Mesendoderm (in vitro differentiated cells): ENCODE data around the gene TRIM7.

Source experiments
- DNase-seq: peaks from one replicate; pipeline ENCODE4 v3.0.0; 2013
- H2AK5ac ChIP-seq: 2 replicates; pipeline ENCODE4 v1.6.1; 2013; ENCODE audit warnings: low read length, inconsistent platforms
- H2BK120ac ChIP-seq: 2 replicates; pipeline ENCODE4 v1.6.1; 2013; ENCODE audit warnings: low read depth, mild to moderate bottlenecking, low read length, moderate library complexity, mixed read lengths
- H2BK15ac ChIP-seq: replicated peaks from 2 replicates; pipeline ENCODE4 v1.6.1; 2013; ENCODE audit warnings: low read depth, mild to moderate bottlenecking, moderate library complexity
- H2BK5ac ChIP-seq: 2 replicates; pipeline ENCODE4 v1.6.1; 2013; ENCODE audit warnings: low read length, inconsistent platforms
- H3K18ac ChIP-seq: 2 replicates; pipeline ENCODE4 v1.6.1; 2013; ENCODE audit warnings: mild to moderate bottlenecking, low read length, mixed read lengths
- H3K23ac ChIP-seq: one replicate; pipeline ENCODE4 v1.6.1; 2013; ENCODE audit warnings: low read length
- H3K27ac ChIP-seq: 2 replicates; pipeline ENCODE4 v1.5.1; 2013; ENCODE audit warnings: low read depth, mild to moderate bottlenecking, inconsistent platforms, low read length, moderate library complexity
- H3K27me3 ChIP-seq: 2 replicates; pipeline ENCODE4 v1.6.1; 2013; ENCODE audit warnings: low read length, control low read depth, mild to moderate bottlenecking, inconsistent platforms; ENCODE audit not compliant: insufficient read depth, poor library complexity
- H3K36me3 ChIP-seq: 2 replicates; pipeline ENCODE4 v1.6.1; 2013; ENCODE audit warnings: low read length, inconsistent platforms; ENCODE audit not compliant: control insufficient read depth, insufficient read depth
- H3K4ac ChIP-seq: one replicate; pipeline ENCODE4 v1.6.1; 2013; ENCODE audit warnings: low read depth, mild to moderate bottlenecking, low read length, moderate library complexity
- H3K4me1 ChIP-seq: 2 replicates; pipeline ENCODE4 v1.6.1; 2013; ENCODE audit warnings: low read depth, low read length, inconsistent platforms; ENCODE audit not compliant: control insufficient read depth
- H3K4me2 ChIP-seq: 2 replicates; pipeline ENCODE4 v1.6.1; 2013; ENCODE audit warnings: low read length
- H3K4me3 ChIP-seq: 2 replicates; pipeline ENCODE4 v1.5.1; 2013; ENCODE audit warnings: mild to moderate bottlenecking, low read length
- H3K56ac ChIP-seq: one replicate; pipeline ENCODE4 v1.6.1; 2013; ENCODE audit warnings: low read length
- H3K79me1 ChIP-seq: 2 replicates; pipeline ENCODE4 v1.6.1; 2013; ENCODE audit warnings: low read length, inconsistent platforms
- H3K79me2 ChIP-seq: 2 replicates; pipeline ENCODE4 v1.6.1; 2013; ENCODE audit warnings: mild to moderate bottlenecking, low read length; ENCODE audit not compliant: control insufficient read depth, insufficient read depth
- H3K9ac ChIP-seq: 2 replicates; pipeline ENCODE4 v1.6.1; 2013; ENCODE audit warnings: low read length, inconsistent platforms
- H4K5ac ChIP-seq: one replicate; pipeline ENCODE4 v1.6.1; 2013; ENCODE audit warnings: low read length
- H4K8ac ChIP-seq: one replicate; pipeline ENCODE4 v1.6.1; 2013; ENCODE audit warnings: low read depth, mild to moderate bottlenecking, control low read depth, low read length, moderate library complexity
- WGBS: extraction: QIAGEN DNeasy Blood & Tissue Kit; methylation state at CpG from one replicate; pipeline ENCODE4 v1.1.7; 2013; ENCODE audit warnings: low lambda C conversion rate, missing lambda C conversion rate; ENCODE audit not compliant: insufficient coverage; ENCODE audit errors: extremely low coverage; 5-methylcytosine and 5-hydroxymethylcytosine counted together

Gene TRIM7

DNA sequence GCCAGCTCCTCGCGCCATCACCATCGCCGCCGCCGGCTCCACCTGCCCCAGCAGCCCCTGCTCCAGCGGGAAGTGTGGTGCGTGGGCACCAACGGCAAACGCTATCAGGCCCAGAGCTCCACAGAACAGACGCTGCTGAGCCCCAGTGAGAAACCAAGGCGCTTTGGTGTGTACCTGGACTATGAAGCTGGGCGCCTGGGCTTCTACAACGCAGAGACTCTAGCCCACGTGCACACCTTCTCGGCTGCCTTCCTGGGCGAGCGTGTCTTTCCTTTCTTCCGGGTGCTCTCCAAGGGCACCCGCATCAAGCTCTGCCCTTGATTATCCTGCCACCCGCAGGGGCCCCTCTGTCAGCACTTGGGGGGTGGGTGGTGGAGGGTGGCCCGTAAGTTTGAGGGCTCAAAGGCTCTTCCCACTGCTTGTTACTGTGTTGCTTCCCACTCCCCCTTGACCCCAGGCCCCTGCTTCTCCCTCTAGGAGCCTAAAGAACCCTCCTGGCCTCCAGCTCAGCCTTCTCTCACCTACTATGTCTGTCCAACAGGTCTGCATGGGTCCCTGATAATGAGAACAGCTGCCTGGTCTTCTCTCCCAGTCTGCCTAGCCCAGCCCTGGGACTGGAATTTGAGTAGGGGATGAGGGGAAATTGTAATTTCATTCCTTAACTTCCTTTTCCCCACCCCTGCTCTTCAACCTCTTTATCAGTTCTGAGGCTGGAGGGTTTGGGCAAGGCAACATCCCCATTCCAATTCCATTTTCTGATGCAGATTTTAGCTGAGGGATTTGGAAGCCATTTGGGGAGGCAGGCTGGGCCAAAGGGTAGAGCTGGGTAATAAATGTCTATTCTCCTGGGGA is 29.7 kb upstream of the TRIM7 start:
- Histone ChIP-seq H3K9ac (no peak overlapping the region), H3K4me2 (no peak overlapping the region), H3K27me3 (no peaks in the 10 kb centered on the region), H3K56ac (no peak overlapping the region), H3K4me1 (no peaks in the 10 kb centered on the region), H2AK5ac (no peak overlapping the region), H3K27ac (no peak overlapping the region), H3K79me1 (peaks cover 10% of the 10 kb centered on the region), H3K36me3 (peaks cover 37% of the 10 kb centered on the region), H4K8ac (no peak overlapping the region), H4K5ac (no peak overlapping the region), H3K4ac (no peak overlapping the region), H3K79me2 (peaks cover 7% of the 10 kb centered on the region), H2BK15ac (no peak overlapping the region), H2BK5ac (no peak overlapping the region), H3K18ac (no peak overlapping the region), H3K23ac (no peak overlapping the region), H3K4me3 (no peak overlapping the region), H2BK120ac (no peak overlapping the region)
- no CpG with 5 or more reads among the region's 22 CpGs for WGBS
- DNase-seq: peak; percentile 44

DNA sequence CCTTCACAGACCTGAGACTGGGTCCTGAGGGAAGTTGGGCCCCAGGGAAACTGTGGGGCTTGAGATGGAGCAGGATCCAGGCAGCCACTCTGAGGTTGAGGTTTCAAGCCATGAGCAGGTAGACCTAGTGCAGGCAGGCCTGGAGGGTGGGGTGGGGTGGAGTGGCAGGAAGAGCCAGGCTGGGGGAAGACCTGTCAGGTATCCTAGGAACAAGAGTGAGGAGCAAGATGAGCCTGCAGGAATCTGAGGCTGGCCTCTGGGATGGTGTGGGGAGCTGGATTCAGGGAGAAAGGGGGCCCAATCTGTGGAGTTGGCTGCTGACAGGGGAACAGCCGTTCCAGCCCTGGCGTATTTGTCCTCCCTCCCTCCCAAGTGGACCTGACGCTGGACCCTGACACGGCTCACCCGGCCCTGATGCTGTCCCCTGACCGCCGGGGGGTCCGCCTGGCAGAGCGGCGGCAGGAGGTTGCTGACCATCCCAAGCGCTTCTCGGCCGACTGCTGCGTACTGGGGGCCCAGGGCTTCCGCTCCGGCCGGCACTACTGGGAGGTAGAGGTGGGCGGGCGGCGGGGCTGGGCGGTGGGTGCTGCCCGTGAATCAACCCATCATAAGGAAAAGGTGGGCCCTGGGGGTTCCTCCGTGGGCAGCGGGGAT is 28.9 kb upstream of the TRIM7 start:
- H3K36me3 ChIP-seq: peaks cover 31% of the 10 kb centered on the region

DNA sequence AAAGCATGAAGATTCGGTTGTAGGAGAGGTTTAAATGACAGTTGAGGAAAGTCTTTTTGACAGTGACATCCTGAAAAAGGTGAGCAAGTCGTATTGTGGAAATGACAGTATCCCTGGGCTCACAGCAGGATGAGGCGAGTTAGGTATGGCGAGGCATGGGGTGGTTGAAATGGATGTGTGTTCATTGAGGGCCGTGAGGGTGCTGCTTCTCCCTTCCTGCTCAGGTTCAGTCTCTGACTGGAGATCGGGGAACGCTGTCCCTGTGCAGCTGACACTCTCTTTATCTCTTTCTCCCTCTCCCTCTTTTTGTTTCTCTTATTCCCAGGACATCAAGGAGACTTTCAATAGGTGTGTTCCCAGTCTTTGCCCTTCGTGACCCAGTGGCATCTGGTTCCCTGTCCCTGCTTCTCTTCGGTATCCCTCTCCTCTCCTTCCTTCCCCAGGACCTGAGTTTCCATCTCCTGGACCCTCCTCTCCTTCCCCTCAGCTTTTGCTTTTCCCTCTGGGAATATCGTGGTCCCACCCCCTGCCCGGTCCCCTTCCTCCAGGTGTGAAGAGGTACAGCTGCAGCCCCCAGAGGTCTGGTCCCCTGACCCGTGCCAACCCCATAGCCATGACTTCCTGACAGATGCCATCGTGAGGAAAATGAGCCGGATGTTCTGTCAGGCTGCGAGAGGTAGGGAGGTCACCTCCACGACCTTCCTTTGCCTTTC is 28.2 kb upstream of the TRIM7 start:
- no peak overlapping the region for H2BK15ac ChIP-seq
- no peak overlapping the region for H2BK120ac ChIP-seq
- H3K4ac ChIP-seq: no peak overlapping the region
- no peaks in the 10 kb centered on the region for H3K27me3 ChIP-seq
- no peak overlapping the region for H3K4me3 ChIP-seq
- H3K9ac ChIP-seq: no peak overlapping the region
- H3K27ac ChIP-seq: no peak overlapping the region
- H3K36me3 ChIP-seq: peaks cover 28% of the 10 kb centered on the region
- H3K79me2 ChIP-seq: no peaks in the 10 kb centered on the region
- H2AK5ac ChIP-seq: no peak overlapping the region
- H4K5ac ChIP-seq: no peak overlapping the region
- no peaks in the 10 kb centered on the region for H3K4me1 ChIP-seq
- H3K4me2 ChIP-seq: no peak overlapping the region
- 100% methylated on average over 1 of the region's 16 CpGs for WGBS
- no peak overlapping the region for H4K8ac ChIP-seq
- H3K56ac ChIP-seq: no peak overlapping the region
- H3K18ac ChIP-seq: no peak overlapping the region
- peaks cover 4% of the 10 kb centered on the region for H3K79me1 ChIP-seq
- no peak for DNase-seq
- H3K23ac ChIP-seq: no peak overlapping the region
- no peak overlapping the region for H2BK5ac ChIP-seq

More for the DNA sequence above, 28.9 kb upstream of the TRIM7 start:
- no peak overlapping the region for H3K23ac ChIP-seq
- no peak overlapping the region for H4K5ac ChIP-seq
- no peak overlapping the region for H2BK15ac ChIP-seq
- H3K4me3 ChIP-seq: no peak overlapping the region
- no peak overlapping the region for H2AK5ac ChIP-seq
- DNase-seq: no peak
- H3K79me2 ChIP-seq: peaks cover 2% of the 10 kb centered on the region
- H3K4ac ChIP-seq: no peak overlapping the region
- H3K27me3 ChIP-seq: no peaks in the 10 kb centered on the region
- H3K9ac ChIP-seq: no peak overlapping the region
- H3K18ac ChIP-seq: no peak overlapping the region
- H3K4me1 ChIP-seq: no peaks in the 10 kb centered on the region
- H2BK5ac ChIP-seq: no peak overlapping the region
- H3K56ac ChIP-seq: no peak overlapping the region
- H3K4me2 ChIP-seq: no peak overlapping the region
- H3K79me1 ChIP-seq: peaks cover 6% of the 10 kb centered on the region
- no peak overlapping the region for H2BK120ac ChIP-seq
- no peak overlapping the region for H4K8ac ChIP-seq
- WGBS: no CpG with 5 or more reads among the region's 24 CpGs
- no peak overlapping the region for H3K27ac ChIP-seq

DNA sequence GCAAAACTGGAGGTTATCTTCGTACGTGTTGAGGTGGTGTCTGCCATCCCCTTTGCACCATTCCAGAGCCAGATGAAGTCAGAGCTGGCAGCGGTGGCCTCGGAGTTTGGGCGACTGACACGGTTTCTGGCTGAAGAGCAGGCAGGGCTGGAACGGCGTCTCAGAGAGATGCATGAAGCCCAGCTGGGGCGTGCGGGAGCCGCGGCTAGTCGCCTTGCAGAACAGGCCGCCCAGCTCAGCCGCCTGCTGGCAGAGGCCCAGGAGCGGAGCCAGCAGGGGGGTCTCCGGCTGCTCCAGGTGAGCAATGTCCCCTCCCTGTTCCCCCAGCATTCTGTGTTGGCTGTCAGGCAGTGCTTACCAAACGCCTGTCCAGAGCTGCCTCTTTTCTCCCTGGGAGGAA is 27.6 kb upstream of the TRIM7 start:
- H3K79me2 ChIP-seq: no peaks in the 10 kb centered on the region
- no peaks in the 10 kb centered on the region for H3K4me1 ChIP-seq
- no peaks in the 10 kb centered on the region for H3K27me3 ChIP-seq
- no peak for DNase-seq
- no peaks in the 10 kb centered on the region for H3K79me1 ChIP-seq
- no peak overlapping the region for H4K8ac ChIP-seq
- H3K4me2 ChIP-seq: no peak overlapping the region
- peaks cover 22% of the 10 kb centered on the region for H3K36me3 ChIP-seq
- H3K23ac ChIP-seq: no peak overlapping the region
- H3K4ac ChIP-seq: no peak overlapping the region
- H3K9ac ChIP-seq: no peak overlapping the region
- no peak overlapping the region for H3K4me3 ChIP-seq
- no peak overlapping the region for H3K27ac ChIP-seq
- H2BK5ac ChIP-seq: no peak overlapping the region
- no peak overlapping the region for H2AK5ac ChIP-seq
- H2BK120ac ChIP-seq: no peak overlapping the region
- no peak overlapping the region for H3K18ac ChIP-seq
- H3K56ac ChIP-seq: no peak overlapping the region
- no peak overlapping the region for H2BK15ac ChIP-seq
- WGBS: no CpG with 5 or more reads among the region's 18 CpGs
- no peak overlapping the region for H4K5ac ChIP-seq

DNA sequence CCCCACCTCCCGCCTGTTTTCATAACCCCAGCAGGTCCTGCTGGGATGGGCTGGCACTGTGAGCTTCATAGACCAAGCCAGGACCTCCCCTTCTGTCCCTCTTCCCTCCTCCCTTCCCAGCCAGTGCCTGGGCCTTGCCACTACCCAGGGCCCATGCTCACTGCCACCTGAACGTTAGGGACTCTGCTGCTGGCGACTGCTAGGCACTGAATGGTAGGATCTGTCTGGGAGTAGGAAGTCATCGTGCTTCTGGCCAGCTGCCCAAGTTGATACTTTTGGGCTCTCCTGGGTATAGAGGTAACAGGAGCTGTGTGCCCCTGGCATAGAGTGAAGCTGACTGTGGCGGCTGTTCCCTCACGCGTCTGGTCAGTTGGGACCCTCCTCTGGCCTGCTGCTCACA is 26.4 kb upstream of the TRIM7 start:
- Histone ChIP-seq H3K9ac (no peak overlapping the region), H3K23ac (no peak overlapping the region), H3K4me1 (no peaks in the 10 kb centered on the region), H4K8ac (no peak overlapping the region), H4K5ac (no peak overlapping the region), H2BK15ac (no peak overlapping the region), H2AK5ac (no peak overlapping the region), H3K27me3 (no peaks in the 10 kb centered on the region), H3K18ac (no peak overlapping the region), H3K79me1 (no peaks in the 10 kb centered on the region), H3K4me2 (no peak overlapping the region), H3K36me3 (peaks cover 13% of the 10 kb centered on the region), H3K27ac (no peak overlapping the region), H3K4me3 (no peak overlapping the region), H2BK120ac (no peak overlapping the region), H2BK5ac (no peak overlapping the region), H3K79me2 (no peaks in the 10 kb centered on the region), H3K56ac (no peak overlapping the region), H3K4ac (no peak overlapping the region)
- no peak for DNase-seq
- WGBS: no CpG with 5 or more reads among the region's 7 CpGs
